HG02870 (cell line): ENCODE results near the gene VIPR2.
"Not testable (repeated sequence)": the region's sequence is repeated elsewhere in the genome, so short reads cannot be mapped to it uniquely, and the experiment has no call there.

ENCODE experiments used
- ATAC-seq: cut with Tn5 transposase; IDR thresholded peaks from one replicate; pipeline ENCODE4 v1.9.1; 2021; ENCODE audit warnings: mild to moderate bottlenecking, moderate library complexity; ENCODE audit not compliant: unreplicated experiment

VIPR2 gene

DNA sequence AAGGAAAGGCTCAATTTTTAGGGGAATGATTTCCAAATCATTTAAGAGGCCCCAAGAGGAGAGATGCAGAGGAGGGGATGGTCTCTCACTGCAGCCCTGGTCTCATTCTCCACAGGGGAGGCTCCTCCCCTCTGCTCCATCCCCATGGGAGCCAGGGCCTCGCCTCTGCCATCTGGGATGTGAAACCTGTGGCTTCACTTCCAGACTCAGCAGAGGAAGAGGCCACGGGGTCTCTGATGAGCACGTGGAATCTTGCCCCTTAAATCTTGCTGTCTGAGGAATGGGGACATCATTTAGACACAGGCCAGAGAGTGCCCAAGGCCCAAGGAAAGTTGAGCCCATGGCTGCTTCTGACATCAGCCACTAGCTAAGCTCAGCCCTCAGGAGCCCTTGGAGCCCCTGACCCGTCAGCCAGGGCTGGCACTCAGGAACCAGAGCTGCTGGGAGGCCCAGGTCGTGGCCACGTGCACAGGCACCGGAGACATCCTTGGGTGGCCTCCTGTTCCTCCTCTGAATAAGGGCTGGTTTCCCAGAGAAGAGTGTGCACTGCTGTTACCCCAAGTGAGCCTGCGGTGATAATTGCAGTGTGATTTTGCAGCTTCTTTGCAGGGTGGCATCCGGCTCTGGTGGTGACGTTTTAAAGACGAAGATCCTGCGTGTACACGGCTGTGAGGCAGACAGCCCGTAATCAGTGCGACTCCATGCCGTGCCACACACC is 50.5 kb downstream of the VIPR2 start:
- ATAC-seq = no peak

GRCh38 chr7:159093351-159093971 is 51.2 kb downstream of the VIPR2 start:
- ATAC-seq = no peak

GRCh38 chr7:159092701-159093121 is 52.0 kb downstream of the VIPR2 start:
- no peak for ATAC-seq

DNA sequence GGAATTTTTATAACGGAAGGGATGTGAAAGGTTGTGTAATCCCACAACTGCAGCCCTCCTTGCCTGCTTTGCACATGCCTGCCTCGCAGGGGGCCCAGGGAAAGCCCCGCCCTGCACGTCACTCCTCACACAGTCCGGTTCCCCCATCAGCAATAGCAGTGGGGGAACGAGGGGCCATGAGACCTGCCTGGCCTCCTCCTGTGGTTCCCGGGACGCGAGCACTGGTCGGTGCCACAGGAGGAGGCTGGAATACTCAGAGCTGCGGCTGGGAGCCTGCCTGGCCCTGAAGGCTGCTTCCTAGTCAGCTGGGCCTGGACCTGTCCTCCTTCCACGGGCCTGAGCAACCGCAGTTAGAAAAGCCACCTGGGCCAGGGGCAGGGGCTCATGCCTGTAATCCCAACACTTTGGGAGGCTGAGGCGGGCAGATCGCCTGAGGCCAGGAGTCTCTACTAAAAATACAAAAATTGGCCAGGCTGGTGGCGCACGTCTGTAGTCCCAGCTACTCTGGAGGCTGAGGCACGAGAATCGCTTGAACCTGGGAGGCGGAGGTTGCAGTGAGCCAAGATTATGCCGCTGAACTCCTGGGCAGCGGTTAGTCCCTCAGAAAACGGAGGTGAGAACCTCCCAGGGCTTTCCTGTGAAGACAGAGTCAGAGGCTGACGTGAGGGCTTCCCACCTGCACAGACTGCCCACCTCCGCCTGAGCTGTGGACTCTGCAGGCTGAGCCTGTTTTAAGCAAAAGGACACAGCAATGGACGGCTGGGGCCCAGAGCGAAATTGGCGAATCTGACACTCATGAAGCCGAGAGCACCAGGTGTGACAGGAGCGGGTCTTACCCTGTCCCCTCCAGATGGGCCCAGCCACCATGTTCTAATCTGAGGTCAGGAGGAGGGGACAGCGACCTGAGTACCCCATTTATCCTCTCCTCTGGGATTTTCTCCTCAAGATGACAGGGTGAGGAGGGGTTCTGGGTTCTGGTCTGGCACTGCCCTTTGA is 52.9 kb downstream of the VIPR2 start:
- ATAC-seq = no peak

DNA sequence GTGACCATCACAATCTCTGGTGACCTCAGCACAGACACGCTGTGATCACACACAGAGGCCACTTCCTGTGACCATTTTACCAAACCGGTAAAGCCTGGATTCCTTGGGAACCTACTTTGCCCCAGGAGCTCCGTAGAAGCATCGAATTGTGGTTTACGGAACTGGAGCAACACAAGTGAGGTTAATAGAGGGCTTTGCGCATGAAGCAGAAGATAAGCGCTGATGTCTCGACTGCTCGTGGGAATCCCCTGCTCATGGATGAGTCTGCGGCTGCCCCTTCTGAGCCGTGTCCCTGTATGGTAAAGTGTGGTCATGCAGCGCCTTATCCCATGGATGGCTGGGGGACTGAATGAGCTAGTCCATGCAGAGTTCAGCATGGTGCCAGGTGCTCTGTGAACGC is 53.6 kb downstream of the VIPR2 start:
- ATAC-seq = no peak

DNA sequence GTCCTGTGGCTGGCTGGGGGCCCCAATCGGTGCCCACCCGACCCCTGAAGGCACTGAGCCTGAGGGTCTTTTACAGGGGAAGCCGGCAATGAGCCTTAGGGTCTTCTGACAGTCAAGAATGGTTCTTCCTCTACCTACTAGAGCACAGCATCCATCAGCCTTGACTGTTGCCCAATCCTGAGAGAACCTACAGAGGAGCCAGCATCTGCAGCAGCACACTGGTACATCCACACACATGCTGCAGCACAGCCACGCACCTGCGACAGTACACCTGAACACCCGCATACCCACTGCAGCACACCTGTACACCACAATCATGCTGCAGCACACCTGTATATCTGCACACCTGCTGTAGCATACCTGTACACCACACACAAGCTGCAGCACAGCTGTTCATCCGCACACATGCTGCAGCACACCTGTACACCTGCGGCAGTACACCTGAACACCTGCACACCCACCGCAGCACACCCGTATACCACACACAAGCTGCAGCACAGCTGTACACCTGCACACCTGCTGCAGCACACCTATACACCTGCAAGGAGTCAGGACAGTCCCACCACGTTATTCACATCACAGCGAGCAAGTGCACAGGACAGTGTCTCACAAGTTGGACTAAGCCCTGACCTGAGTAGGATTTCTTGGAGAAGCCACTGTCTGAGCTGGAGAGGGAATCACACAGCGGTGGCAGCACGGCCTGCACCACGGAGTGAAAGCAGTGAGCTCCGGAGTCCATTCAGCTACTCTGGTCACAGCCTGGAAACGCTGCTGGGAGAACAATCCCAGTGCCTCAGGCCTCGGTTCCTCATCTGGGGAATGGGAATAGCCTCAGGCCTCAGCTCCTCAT is 56.4 kb downstream of the VIPR2 start:
- no peak for ATAC-seq

- no peak for ATAC-seq
Observed at GRCh38 chr7:159086301-159086925, 58.3 kb downstream of the VIPR2 start.

- no peak for ATAC-seq
Observed at GRCh38 chr7:159084069-159084801, 60.4 kb downstream of the VIPR2 start.

- ATAC-seq = no peak
Observed at GRCh38 chr7:159083698-159084068, 61.0 kb downstream of the VIPR2 start.

DNA sequence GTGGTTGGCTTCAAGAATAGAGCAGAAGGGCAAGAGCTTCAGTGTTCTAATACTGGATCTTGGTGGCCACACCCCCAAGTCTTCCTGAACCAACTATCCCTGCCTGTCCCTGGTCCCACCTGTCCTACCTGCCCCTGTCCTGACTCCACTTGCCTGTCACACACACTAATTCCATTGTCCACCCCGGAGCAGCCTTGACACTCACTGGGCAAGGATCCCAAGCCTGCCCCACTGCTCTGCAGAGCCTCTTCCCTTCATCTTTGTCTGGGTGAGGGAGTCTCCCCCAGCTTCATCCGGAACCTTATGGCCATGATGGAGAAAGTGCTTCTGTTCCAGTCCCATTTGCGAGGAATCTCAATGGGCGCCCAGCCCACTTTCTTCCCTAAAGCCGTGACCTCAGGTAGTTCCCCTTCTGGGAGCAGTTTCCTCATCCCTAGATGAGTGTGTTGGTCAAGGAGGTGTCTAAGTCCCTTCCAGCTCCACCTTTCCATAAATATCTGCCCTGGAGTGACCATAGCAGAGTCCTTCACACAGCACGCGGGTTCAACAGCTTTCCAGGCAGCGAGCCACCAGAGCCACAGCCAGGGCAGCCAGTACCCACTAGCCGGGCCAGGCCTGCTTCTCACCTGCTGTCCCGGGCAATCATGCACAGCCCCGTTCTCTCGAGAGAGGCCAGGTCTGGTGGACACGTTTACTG is 61.5 kb downstream of the VIPR2 start:
- ATAC-seq = no peak

GRCh38 chr7:159082075-159082474 is 62.6 kb downstream of the VIPR2 start:
- not testable (repeated sequence) for ATAC-seq

GRCh38 chr7:159078911-159079270 is 65.8 kb downstream of the VIPR2 start:
- no peak for ATAC-seq

GRCh38 chr7:159078193-159078910 is 66.3 kb downstream of the VIPR2 start:
- ATAC-seq = no peak

DNA sequence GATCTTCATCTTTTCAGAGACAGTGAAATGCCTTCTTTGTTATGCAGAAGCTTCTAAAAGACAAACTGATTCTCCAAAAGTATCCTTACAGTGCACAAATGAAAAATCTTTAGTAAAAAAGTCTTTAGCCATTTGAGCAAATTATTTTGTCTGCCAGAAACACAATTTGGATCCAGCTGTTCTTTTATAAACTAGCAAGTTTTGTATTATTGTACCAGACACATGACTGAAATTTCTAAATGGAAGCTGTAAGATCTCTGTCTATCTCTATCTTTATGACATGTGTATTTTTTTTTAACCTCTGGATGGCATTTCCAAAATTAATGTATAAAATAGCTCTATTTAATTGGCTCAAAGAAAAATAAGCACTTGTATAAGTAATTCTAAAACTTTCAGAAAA is 68.3 kb downstream of the VIPR2 start:
- no peak for ATAC-seq

DNA sequence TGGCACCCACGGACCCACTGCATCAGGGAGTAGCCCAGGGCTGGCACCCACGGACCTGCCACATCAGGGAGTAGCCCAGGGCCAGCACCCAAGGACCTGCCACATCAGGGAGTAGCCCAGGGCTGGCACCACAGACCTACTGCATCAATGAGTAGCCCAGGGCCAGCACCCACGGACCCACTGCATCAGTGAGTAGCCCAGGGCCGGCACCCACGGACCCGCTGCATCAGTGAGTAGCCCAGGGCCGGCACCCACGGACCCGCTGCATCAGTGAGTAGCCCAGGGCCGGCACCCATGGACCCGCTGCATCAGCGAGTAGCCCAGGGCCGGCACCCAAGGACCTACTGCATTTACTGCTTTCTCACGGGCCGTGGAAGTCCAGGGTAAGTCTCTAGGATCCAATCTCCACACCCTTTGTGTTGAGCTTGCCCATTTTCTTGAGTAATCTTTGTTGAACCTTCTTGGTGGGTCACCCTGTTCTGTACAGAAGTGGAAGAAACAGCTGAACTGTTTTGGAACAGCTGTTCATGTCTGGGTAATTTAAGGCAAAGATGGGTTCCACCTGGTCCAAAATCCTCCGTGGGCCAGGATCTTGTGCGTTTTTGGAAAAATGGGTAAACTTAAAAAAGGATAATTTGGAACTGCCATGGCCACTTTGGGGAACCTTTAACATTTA is 69.0 kb downstream of the VIPR2 start:
- ATAC-seq = no peak

- no peak for ATAC-seq
Observed at GRCh38 chr7:159071260-159071659, 73.4 kb downstream of the VIPR2 start.

- ATAC-seq = no peak
Observed at GRCh38 chr7:159070431-159071148, 74.1 kb downstream of the VIPR2 start.
